ENCODE results near the gene GRIK4.

Gene GRIK4

DNA sequence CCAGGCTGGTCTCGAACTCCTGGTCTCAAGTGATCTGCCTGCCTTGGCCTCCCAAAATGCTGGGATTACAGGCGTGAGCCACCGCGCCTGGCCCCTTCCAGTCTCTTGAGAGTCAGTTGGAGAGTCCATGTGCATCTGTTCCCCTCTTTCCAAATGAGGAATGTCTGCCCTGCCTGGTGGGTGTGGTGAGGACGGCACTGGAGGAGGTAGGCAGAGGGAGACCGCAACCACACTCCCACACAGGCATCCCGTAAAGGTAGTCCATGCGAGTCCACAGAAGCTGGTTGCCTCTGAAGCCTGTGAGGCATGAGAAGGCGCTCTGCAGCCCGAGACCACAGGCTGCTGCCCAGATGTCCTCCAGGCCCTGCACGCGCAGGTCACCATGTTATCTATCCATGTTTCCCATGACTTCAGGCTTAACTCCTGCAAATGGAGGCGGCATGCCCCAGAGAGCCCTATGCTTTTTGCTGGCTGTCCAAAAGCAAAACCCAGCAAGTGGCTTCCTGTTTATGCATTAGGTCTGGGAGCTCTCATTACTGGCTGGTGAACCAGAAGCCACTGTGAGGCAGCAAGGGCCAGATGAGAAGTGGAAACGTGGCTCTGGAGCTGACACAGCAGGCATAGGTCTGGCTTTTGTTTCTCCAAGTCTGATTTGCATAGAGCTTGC lies 43.4 kb downstream of the GRIK4 start:
- TF ChIP-seq FOXP2 (optimal IDR thresholded peaks at IDR 0.05; ENCODE audit: borderline replicate concordance, extremely low read depth, extremely low read length, insufficient read depth) (no peak), TAF1 (IDR thresholded peaks at IDR 0.05; ENCODE audit: borderline replicate concordance, insufficient read depth, low read length) (no peak), SIN3A (IDR thresholded peaks at IDR 0.05; ENCODE audit: borderline replicate concordance, insufficient read depth, low read length) (no peak), POLR2AphosphoS5 (IDR thresholded peaks at IDR 0.05; ENCODE audit: low read depth, low read length) (no peak)
- TF ChIP-seq, protein P1, sequence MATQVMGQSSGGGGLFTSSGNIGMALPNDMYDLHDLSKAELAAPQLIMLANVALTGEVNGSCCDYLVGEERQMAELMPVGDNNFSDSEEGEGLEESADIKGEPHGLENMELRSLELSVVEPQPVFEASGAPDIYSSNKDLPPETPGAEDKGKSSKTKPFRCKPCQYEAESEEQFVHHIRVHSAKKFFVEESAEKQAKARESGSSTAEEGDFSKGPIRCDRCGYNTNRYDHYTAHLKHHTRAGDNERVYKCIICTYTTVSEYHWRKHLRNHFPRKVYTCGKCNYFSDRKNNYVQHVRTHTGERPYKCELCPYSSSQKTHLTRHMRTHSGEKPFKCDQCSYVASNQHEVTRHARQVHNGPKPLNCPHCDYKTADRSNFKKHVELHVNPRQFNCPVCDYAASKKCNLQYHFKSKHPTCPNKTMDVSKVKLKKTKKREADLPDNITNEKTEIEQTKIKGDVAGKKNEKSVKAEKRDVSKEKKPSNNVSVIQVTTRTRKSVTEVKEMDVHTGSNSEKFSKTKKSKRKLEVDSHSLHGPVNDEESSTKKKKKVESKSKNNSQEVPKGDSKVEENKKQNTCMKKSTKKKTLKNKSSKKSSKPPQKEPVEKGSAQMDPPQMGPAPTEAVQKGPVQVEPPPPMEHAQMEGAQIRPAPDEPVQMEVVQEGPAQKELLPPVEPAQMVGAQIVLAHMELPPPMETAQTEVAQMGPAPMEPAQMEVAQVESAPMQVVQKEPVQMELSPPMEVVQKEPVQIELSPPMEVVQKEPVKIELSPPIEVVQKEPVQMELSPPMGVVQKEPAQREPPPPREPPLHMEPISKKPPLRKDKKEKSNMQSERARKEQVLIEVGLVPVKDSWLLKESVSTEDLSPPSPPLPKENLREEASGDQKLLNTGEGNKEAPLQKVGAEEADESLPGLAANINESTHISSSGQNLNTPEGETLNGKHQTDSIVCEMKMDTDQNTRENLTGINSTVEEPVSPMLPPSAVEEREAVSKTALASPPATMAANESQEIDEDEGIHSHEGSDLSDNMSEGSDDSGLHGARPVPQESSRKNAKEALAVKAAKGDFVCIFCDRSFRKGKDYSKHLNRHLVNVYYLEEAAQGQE (IDR thresholded peaks at IDR 0.05; ENCODE audit: insufficient read depth in 1 of 2, low read depth in 2 of 2, low read length in 2 of 2), result no peak

DNA sequence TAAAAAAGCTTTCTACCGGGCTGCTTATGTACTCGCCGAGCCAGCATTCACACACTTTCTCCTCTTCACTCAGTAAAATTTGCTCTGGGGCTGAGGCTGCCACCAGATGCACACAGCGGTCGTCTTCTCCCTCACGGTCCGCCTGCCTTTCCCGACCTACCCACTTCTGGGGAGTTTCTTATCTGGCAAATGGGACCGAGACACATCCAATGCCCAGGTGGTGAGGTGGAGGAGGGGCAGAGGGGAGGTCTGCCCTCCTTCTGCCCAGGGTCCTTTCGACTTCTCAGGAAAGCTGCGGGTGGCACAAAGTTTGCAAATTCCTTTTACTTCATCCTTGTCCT lies 43.9 kb downstream of the GRIK4 start:
- TF ChIP-seq, protein P1 (IDR thresholded peaks at IDR 0.05; ENCODE audit: insufficient read depth in 1 of 2, low read depth in 2 of 2, low read length in 2 of 2), result no peak
- TF ChIP-seq SIN3A (IDR thresholded peaks at IDR 0.05; ENCODE audit: borderline replicate concordance, insufficient read depth, low read length) (no peak), TAF1 (IDR thresholded peaks at IDR 0.05; ENCODE audit: borderline replicate concordance, insufficient read depth, low read length) (no peak), FOXP2 (optimal IDR thresholded peaks at IDR 0.05; ENCODE audit: borderline replicate concordance, extremely low read depth, extremely low read length, insufficient read depth) (no peak), POLR2AphosphoS5 (IDR thresholded peaks at IDR 0.05; ENCODE audit: low read depth, low read length) (no peak)

DNA sequence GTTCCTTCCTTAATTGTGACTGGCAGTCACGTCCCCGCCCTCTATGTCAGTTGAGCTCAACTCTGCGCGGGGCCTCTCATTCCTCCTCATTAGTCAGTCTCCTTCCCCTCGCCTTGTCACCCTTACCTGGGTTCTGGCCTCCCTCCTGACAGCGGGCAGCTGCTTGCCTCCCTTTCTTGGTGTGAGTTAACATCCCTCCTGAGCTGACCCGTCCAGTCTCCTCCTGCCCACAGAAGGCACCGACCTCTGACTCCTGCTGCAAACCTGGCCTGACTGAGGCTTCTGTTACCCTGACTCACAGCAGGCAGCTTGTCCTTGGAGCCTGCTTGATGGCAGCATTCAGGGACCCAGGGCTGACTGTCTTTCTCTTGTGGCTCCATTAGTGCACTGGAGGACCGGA lies 45.2 kb downstream of the GRIK4 start:
- TF ChIP-seq POLR2AphosphoS5 (IDR thresholded peaks at IDR 0.05; ENCODE audit: low read depth, low read length) (no peak), SIN3A (IDR thresholded peaks at IDR 0.05; ENCODE audit: borderline replicate concordance, insufficient read depth, low read length) (no peak), TAF1 (IDR thresholded peaks at IDR 0.05; ENCODE audit: borderline replicate concordance, insufficient read depth, low read length) (no peak), FOXP2 (optimal IDR thresholded peaks at IDR 0.05; ENCODE audit: borderline replicate concordance, extremely low read depth, extremely low read length, insufficient read depth) (no peak)
- TF ChIP-seq, protein P1 (IDR thresholded peaks at IDR 0.05; ENCODE audit: insufficient read depth in 1 of 2, low read depth in 2 of 2, low read length in 2 of 2), result no peak

DNA sequence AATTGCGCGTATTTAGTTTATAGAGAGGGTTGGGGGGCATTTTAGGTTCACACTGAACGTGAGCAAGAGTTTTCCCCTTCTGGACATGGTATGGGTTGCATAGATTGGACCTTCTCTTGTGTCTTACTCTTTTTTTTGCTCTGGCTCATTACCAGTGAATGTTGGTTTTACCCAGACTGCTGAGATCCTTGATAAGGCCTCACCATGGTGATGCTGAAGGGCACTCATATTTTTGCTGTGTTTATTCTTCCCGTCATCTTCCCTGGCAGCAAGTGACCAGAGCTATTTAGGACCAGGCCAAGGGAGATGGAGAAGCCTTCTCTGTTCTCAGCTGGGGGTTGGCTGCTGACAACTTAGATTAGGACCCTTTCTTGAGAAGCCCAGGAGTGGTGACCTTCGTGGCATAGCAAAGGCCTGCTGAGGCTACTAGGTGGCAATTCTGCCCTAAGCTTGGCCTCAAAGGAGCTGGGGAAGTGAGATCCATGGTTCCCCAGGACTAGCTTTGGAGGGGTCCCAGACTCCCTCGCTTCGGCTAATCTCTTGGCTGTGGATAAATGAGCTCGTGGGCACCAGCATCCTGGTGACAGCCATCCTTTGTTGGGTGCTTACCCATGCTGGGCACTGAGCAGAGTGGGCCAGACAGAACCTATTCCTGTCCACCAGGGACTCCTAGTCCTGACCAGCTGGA lies 47.3 kb downstream of the GRIK4 start:
- TF ChIP-seq TAF1 (IDR thresholded peaks at IDR 0.05; ENCODE audit: borderline replicate concordance, insufficient read depth, low read length) (no peak), SIN3A (IDR thresholded peaks at IDR 0.05; ENCODE audit: borderline replicate concordance, insufficient read depth, low read length) (no peak), POLR2AphosphoS5 (IDR thresholded peaks at IDR 0.05; ENCODE audit: low read depth, low read length) (no peak), FOXP2 (optimal IDR thresholded peaks at IDR 0.05; ENCODE audit: borderline replicate concordance, extremely low read depth, extremely low read length, insufficient read depth) (no peak)
- TF ChIP-seq, protein P1 (IDR thresholded peaks at IDR 0.05; ENCODE audit: insufficient read depth in 1 of 2, low read depth in 2 of 2, low read length in 2 of 2), result no peak

All from PFSK-1 (cell line).